Measurements from ENCODE around the gene CHL1.

- TF ChIP-seq POLR2AphosphoS5 (IDR thresholded peaks at IDR 0.05), result no peak
- TF ChIP-seq CTCF (IDR thresholded peaks at IDR 0.05), result no peak
These were observed 21.4 kb downstream of the CHL1 start for GRCh38 chr3:217948-218347.

All from stomach (tissue), 4 donors.